Mammary microvascular endothelial cell (primary cell): ENCODE data around the gene PEX5. TPM values are rescaled to one million over a fixed set of nuclear protein-coding genes. Genes with fewer than 3 reads are reported as not detected.

Experiments
- total RNA-seq: library from RNA; depleted of rRNA; stranded (reverse); fragments of >200 nt; gene quantifications from 2 replicates; pipeline ENCODE4 v1.2.3, GENCODE V29; 2015

PEX5 gene
- 23.8 and 29.2 TPM in 2 replicates for total RNA-seq

GRCh38 chr12:7189398-7190267, at the start of gene PEX5:
Gene PEX5, plus strand, starts transcription at chr12:7189686. Its CDS starts 692 bp downstream, at chr12:7190378.

Other genes starting within 250 kb of the PEX5 start
- not detected in 2 replicates for gene RNU7-1, start 245.9 kb upstream of the PEX5 start, total RNA-seq
- gene C12orf57, start 245.7 kb upstream of the PEX5 start, total RNA-seq = 214 and 226 TPM in 2 replicates
- 1.2 and 5.3 TPM in 2 replicates for gene PTPN6, start 238.3 kb upstream of the PEX5 start, total RNA-seq
- gene PHB2, start 219.0 kb upstream of the PEX5 start, total RNA-seq = 293 and 304 TPM in 2 replicates
- gene EMG1, start 218.8 kb upstream of the PEX5 start, total RNA-seq = 51.5 and 63.6 TPM in 2 replicates
- gene LPCAT3, start 171.2 kb upstream of the PEX5 start, total RNA-seq = 25.5 and 28.0 TPM in 2 replicates
- gene C1S, start 129.0 kb upstream of the PEX5 start, total RNA-seq = 0.27 and 0.79 TPM in 2 replicates
- gene C1R, start 97.2 kb upstream of the PEX5 start, total RNA-seq = 1.9 and 2.5 TPM in 2 replicates
- gene C1RL, start 80.5 kb upstream of the PEX5 start, total RNA-seq = 9.0 and 15.5 TPM in 2 replicates
- gene RBP5, start 60.8 kb upstream of the PEX5 start, total RNA-seq = 0.13 TPM in 1 of 2 replicates, not detected in the other
- 13.2 and 15.8 TPM in 2 replicates for gene CLSTN3, start 59.3 kb upstream of the PEX5 start, total RNA-seq
- gene ACSM4, start 114.4 kb downstream of the PEX5 start, total RNA-seq = not detected in 2 replicates